Mesothelial cell of epicardium (in vitro differentiated cells): ENCODE measurements around the gene UMOD. TPM values are rescaled to one million over a fixed set of nuclear protein-coding genes. Genes with fewer than 3 reads are reported as not detected.
A peak's percentile ranks its signal among the peaks of the same experiment; 100 is the strongest.

Experiments
- DNase-seq, 2 experiments: peaks; one replicate each; pipeline ENCODE4 v3.0.0; 2021; ENCODE audit warnings: low spot score in 2 of 2; ENCODE audit not compliant: unreplicated experiment in 2 of 2
- H3K27ac Mint-ChIP-seq: 2 replicates; pipeline ENCODE4 v1.8.0; 2021; ENCODE audit warnings: mixed read lengths
- H3K27me3 Mint-ChIP-seq: 2 replicates; pipeline ENCODE4 v1.8.0; 2021; ENCODE audit warnings: low read depth, mixed read lengths
- H3K36me3 Mint-ChIP-seq: 2 replicates; pipeline ENCODE4 v1.8.0; 2021; ENCODE audit warnings: mixed read lengths
- H3K4me1 Mint-ChIP-seq: 2 replicates; pipeline ENCODE4 v1.8.0; 2021; ENCODE audit warnings: mixed read lengths
- H3K4me3 Mint-ChIP-seq: 2 replicates; pipeline ENCODE4 v1.8.0; 2021; ENCODE audit warnings: mild to moderate bottlenecking, moderate library complexity, mixed read lengths
- H3K9me3 Mint-ChIP-seq: 2 replicates; pipeline ENCODE4 v1.8.0; 2021; ENCODE audit warnings: mixed read lengths
- CTCF ChIP-seq: fragments of 200-600 bp; sonication (generic); IDR thresholded peaks from one replicate; pipeline ENCODE4 v1.5.0; 2021; ENCODE audit warnings: antibody characterized with exemption; ENCODE audit not compliant: unreplicated experiment
- total RNA-seq: library from RNA; stranded (reverse); gene quantifications from 3 replicates; pipeline ENCODE4 v1.2.1, GENCODE V29; 2021

Gene UMOD
- total RNA-seq, 1 donor from 2014 or later: not detected

GRCh38 chr16:20300312-20301097 lies 52.0 kb downstream of the UMOD start:
- Mint-ChIP-seq H3K9me3 (no peaks in the 10 kb centered on the region), H3K4me3 (no peak overlapping the region), H3K4me1 (no peaks in the 10 kb centered on the region), H3K27me3 (peaks cover 21% of the 10 kb centered on the region), H3K27ac (no peak overlapping the region), H3K36me3 (no peaks in the 10 kb centered on the region)
- TF ChIP-seq CTCF: peak; percentile 57
- peak in 1 of 2 experiments; percentile 44 for DNase-seq

GRCh38 chr16:20298452-20298851 lies 54.1 kb downstream of the UMOD start:
- TF ChIP-seq CTCF: no peak
- H3K4me1 Mint-ChIP-seq: no peaks in the 10 kb centered on the region
- no peak for DNase-seq
- no peaks in the 10 kb centered on the region for H3K36me3 Mint-ChIP-seq
- H3K4me3 Mint-ChIP-seq: no peak overlapping the region
- H3K27ac Mint-ChIP-seq: no peak overlapping the region
- H3K27me3 Mint-ChIP-seq: peaks cover 21% of the 10 kb centered on the region
- no peaks in the 10 kb centered on the region for H3K9me3 Mint-ChIP-seq

- Mint-ChIP-seq H3K4me1 (no peaks in the 10 kb centered on the region), H3K27ac (no peak overlapping the region), H3K9me3 (no peaks in the 10 kb centered on the region), H3K4me3 (no peak overlapping the region), H3K36me3 (no peaks in the 10 kb centered on the region), H3K27me3 (peaks cover 24% of the 10 kb centered on the region)
- TF ChIP-seq CTCF: no peak
- DNase-seq: no peak
Observed at GRCh38 chr16:20291208-20292206, 61.0 kb downstream of the UMOD start.

GRCh38 chr16:20289571-20289970 lies 62.9 kb downstream of the UMOD start:
- Mint-ChIP-seq H3K27me3 (peaks cover 24% of the 10 kb centered on the region), H3K4me3 (no peak overlapping the region), H3K4me1 (no peaks in the 10 kb centered on the region), H3K36me3 (no peaks in the 10 kb centered on the region), H3K9me3 (no peaks in the 10 kb centered on the region), H3K27ac (no peak overlapping the region)
- DNase-seq: no peak
- no peak for TF ChIP-seq CTCF

GRCh38 chr16:20285993-20286499 lies 66.5 kb downstream of the UMOD start:
- H3K27ac Mint-ChIP-seq: no peak overlapping the region
- H3K4me3 Mint-ChIP-seq: no peak overlapping the region
- no peak for TF ChIP-seq CTCF
- no peaks in the 10 kb centered on the region for H3K4me1 Mint-ChIP-seq
- H3K36me3 Mint-ChIP-seq: no peaks in the 10 kb centered on the region
- H3K9me3 Mint-ChIP-seq: peaks cover 5% of the 10 kb centered on the region
- no peak for DNase-seq
- peaks cover 6% of the 10 kb centered on the region for H3K27me3 Mint-ChIP-seq

Other genes with a start within 250 kb of the UMOD start
- not detected in 3 replicates for gene GP2, start 25.2 kb downstream of the UMOD start, total RNA-seq
- gene PDILT, start 52.0 kb upstream of the UMOD start, total RNA-seq: not detected in 3 replicates
- gene ACSM5, start 56.8 kb upstream of the UMOD start, total RNA-seq: not detected in 3 replicates
- gene ACSM2A, start 98.8 kb upstream of the UMOD start, total RNA-seq: not detected in 3 replicates
- gene ACSM2B, start 223.7 kb upstream of the UMOD start, total RNA-seq: not detected in 3 replicates